Measurements from ENCODE around the gene ADGRD2. TPM values are rescaled to one million over a fixed set of nuclear protein-coding genes. Genes with fewer than 3 reads are reported as not detected.

ADGRD2 gene
- polyA plus RNA-seq, 3 donors = not detected

- H3K4me3 Mint-ChIP-seq = no peak overlapping the region
These were observed 57.7 kb downstream of the ADGRD2 start for GRCh38 chr9:124507880-124508423.

GRCh38 chr9:124510650-124511425 lies 60.6 kb downstream of the ADGRD2 start:
- H3K9ac ChIP-seq (ENCODE audit: insufficient read depth, low read length, poor library complexity, severe bottlenecking) = no peak overlapping the region
- no peak overlapping the region for H3K4me3 Mint-ChIP-seq
- H3K27ac Mint-ChIP-seq = peak overlapping the region in 1 of 7 donors; percentile 38
- intact Hi-C loops (cut with micrococcal nuclease) = no loop called here
- DNase-seq = no peak
- no peaks in the 10 kb centered on the region for H3K79me2 ChIP-seq (ENCODE audit: insufficient read depth, low read length)
- peaks cover 7 to 8% of the 10 kb centered on the region in 2 donors for H3K4me1 ChIP-seq (ENCODE audit: control insufficient read depth in 1 of 2, insufficient read depth in 2 of 2, low read length in 2 of 2)
- no peaks in the 10 kb centered on the region for H3K9me3 ChIP-seq (replicated peaks in 1 of 2; ENCODE audit: control insufficient read depth in 1 of 2, insufficient read depth in 1 of 2, low read length in 2 of 2)
- no peak overlapping the region for H3K27ac ChIP-seq (ENCODE audit: low read depth in 1 of 2, low read length in 2 of 2)
- H3K4me1 Mint-ChIP-seq = peaks cover 20% of the 10 kb centered on the region
- H2AFZ ChIP-seq (ENCODE audit: insufficient read depth, low read depth, low read length, poor library complexity, severe bottlenecking) = no peak overlapping the region
- no peak overlapping the region for H3K4me2 ChIP-seq (replicated peaks; ENCODE audit: extremely low read depth, low read length, poor library complexity, severe bottlenecking)
- no peak overlapping the region for H3K4me3 ChIP-seq (replicated peaks in 1 of 3; ENCODE audit: low read depth in 2 of 3, low read length in 3 of 3)
- H3K27me3 ChIP-seq (ENCODE audit: control insufficient read depth in 2 of 2, insufficient read depth in 2 of 2, low read length in 2 of 2) = peaks cover 0 to 10% of the 10 kb centered on the region in 2 donors
- H3K27me3 Mint-ChIP-seq (ENCODE audit: low read depth in 3 of 3) = peaks cover 15 to 27% (median 18%) of the 10 kb centered on the region in 3 donors
- H3K36me3 ChIP-seq (replicated peaks in 1 of 2; ENCODE audit: control insufficient read depth in 1 of 2, insufficient read depth in 2 of 2, low read length in 2 of 2) = no peaks in the 10 kb centered on the region
- H3K9me3 Mint-ChIP-seq = no peaks in the 10 kb centered on the region
- H3K36me3 Mint-ChIP-seq = no peaks in the 10 kb centered on the region
- 70% methylated on average over 5 of the region's 9 CpGs for WGBS (ENCODE audit: insufficient coverage)
- TF ChIP-seq, protein P1, sequence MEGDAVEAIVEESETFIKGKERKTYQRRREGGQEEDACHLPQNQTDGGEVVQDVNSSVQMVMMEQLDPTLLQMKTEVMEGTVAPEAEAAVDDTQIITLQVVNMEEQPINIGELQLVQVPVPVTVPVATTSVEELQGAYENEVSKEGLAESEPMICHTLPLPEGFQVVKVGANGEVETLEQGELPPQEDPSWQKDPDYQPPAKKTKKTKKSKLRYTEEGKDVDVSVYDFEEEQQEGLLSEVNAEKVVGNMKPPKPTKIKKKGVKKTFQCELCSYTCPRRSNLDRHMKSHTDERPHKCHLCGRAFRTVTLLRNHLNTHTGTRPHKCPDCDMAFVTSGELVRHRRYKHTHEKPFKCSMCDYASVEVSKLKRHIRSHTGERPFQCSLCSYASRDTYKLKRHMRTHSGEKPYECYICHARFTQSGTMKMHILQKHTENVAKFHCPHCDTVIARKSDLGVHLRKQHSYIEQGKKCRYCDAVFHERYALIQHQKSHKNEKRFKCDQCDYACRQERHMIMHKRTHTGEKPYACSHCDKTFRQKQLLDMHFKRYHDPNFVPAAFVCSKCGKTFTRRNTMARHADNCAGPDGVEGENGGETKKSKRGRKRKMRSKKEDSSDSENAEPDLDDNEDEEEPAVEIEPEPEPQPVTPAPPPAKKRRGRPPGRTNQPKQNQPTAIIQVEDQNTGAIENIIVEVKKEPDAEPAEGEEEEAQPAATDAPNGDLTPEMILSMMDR (IDR thresholded peaks at IDR 0.05) = no peak
- no peaks in the 10 kb centered on the region for H4K20me1 ChIP-seq (ENCODE audit: insufficient read depth, low read length)

More at GRCh38 chr9:124507880-124508423, 57.7 kb downstream of the ADGRD2 start:
- Histone ChIP-seq H3K4me2 (replicated peaks; ENCODE audit: extremely low read depth, low read length, poor library complexity, severe bottlenecking) (no peak overlapping the region), H3K27ac (ENCODE audit: low read depth in 1 of 2, low read length in 2 of 2) (no peak overlapping the region), H3K4me1 (ENCODE audit: control insufficient read depth in 1 of 2, insufficient read depth in 2 of 2, low read length in 2 of 2) (peaks cover 4 to 10% of the 10 kb centered on the region in 2 donors), H3K4me3 (replicated peaks in 1 of 3; ENCODE audit: low read depth in 2 of 3, low read length in 3 of 3) (no peak overlapping the region), H3K9ac (ENCODE audit: insufficient read depth, low read length, poor library complexity, severe bottlenecking) (no peak overlapping the region), H3K27me3 (ENCODE audit: control insufficient read depth in 2 of 2, insufficient read depth in 2 of 2, low read length in 2 of 2) (peaks cover 12 to 31% of the 10 kb centered on the region in 2 donors), H4K20me1 (ENCODE audit: insufficient read depth, low read length) (no peaks in the 10 kb centered on the region), H3K79me2 (ENCODE audit: insufficient read depth, low read length) (no peaks in the 10 kb centered on the region), H3K36me3 (replicated peaks in 1 of 2; ENCODE audit: control insufficient read depth in 1 of 2, insufficient read depth in 2 of 2, low read length in 2 of 2) (no peaks in the 10 kb centered on the region), H2AFZ (ENCODE audit: insufficient read depth, low read depth, low read length, poor library complexity, severe bottlenecking) (no peak overlapping the region), H3K9me3 (replicated peaks in 1 of 2; ENCODE audit: control insufficient read depth in 1 of 2, insufficient read depth in 1 of 2, low read length in 2 of 2) (peaks cover 0 to 8% of the 10 kb centered on the region in 2 donors)
- TF ChIP-seq, protein P1 (IDR thresholded peaks at IDR 0.05) = no peak
- 79% methylated on average over 10 of the region's 11 CpGs for WGBS (ENCODE audit: insufficient coverage)
- H3K9me3 Mint-ChIP-seq = peaks cover 0 to 12% (median 8%) of the 10 kb centered on the region in 7 donors
- peaks cover 14% of the 10 kb centered on the region for H3K4me1 Mint-ChIP-seq
- DNase-seq = no peak
- H3K27me3 Mint-ChIP-seq (ENCODE audit: low read depth in 3 of 3) = peaks cover 32 to 51% (median 35%) of the 10 kb centered on the region in 3 donors
- peaks cover 4% of the 10 kb centered on the region in 2 donors for H3K36me3 Mint-ChIP-seq
- H3K27ac Mint-ChIP-seq = no peak overlapping the region
- intact Hi-C loops (cut with micrococcal nuclease) = no loop called here

Data from CD14-positive monocyte (primary cell).